Neural progenitor cell (in vitro differentiated cells): ENCODE data around the gene PPP1R36. TPM values are rescaled to one million over a fixed set of nuclear protein-coding genes. Genes with fewer than 3 reads are reported as not detected.
A peak's percentile ranks its signal among the peaks of the same experiment; 100 is the strongest.

Experiments
- DNase-seq: peaks from one replicate; pipeline ENCODE4 v3.0.0-alpha.2; 2016; ENCODE audit warnings: low spot score
- H2AFZ ChIP-seq: fragments of 200-600 bp; sonication (generic); replicated peaks from 2 replicates; pipeline ENCODE4 v1.6.1; 2016; ENCODE audit warnings: antibody characterized with exemption
- H3F3A ChIP-seq: fragments of 200-600 bp; sonication (generic); 2 replicates; pipeline ENCODE4 v1.6.1; 2016; ENCODE audit warnings: antibody characterized with exemption, low read depth
- H3K27ac ChIP-seq: fragments of 200-600 bp; sonication (generic); 2 replicates; pipeline ENCODE4 v1.5.1; 2016; ENCODE audit warnings: mild to moderate bottlenecking
- H3K27me3 ChIP-seq: fragments of 200-600 bp; sonication (generic); 2 replicates; pipeline ENCODE4 v1.6.1; 2016; ENCODE audit warnings: mild to moderate bottlenecking, moderate library complexity
- H3K36me3 ChIP-seq: fragments of 200-600 bp; sonication (generic); 2 replicates; pipeline ENCODE4 v1.5.1; 2016
- H3K4me1 ChIP-seq: fragments of 200-600 bp; sonication (generic); 2 replicates; pipeline ENCODE4 v1.6.1; 2016; ENCODE audit warnings: mixed run types
- H3K4me2 ChIP-seq: fragments of 200-600 bp; sonication (generic); 2 replicates; pipeline ENCODE4 v1.6.1; 2016
- H3K4me3 ChIP-seq: fragments of 200-600 bp; sonication (generic); 2 replicates; pipeline ENCODE4 v1.5.1; 2016
- H3K79me2 ChIP-seq: fragments of 200-600 bp; sonication (generic); 2 replicates; pipeline ENCODE4 v1.6.1; 2016; ENCODE audit warnings: low read depth
- H3K9ac ChIP-seq: fragments of 200-600 bp; sonication (generic); 2 replicates; pipeline ENCODE4 v1.6.1; 2016
- H3K9me3 ChIP-seq: fragments of 200-600 bp; sonication (generic); 2 replicates; pipeline ENCODE4 v1.5.1; 2016; ENCODE audit warnings: low read depth
- H4K20me1 ChIP-seq: fragments of 200-600 bp; sonication (generic); 2 replicates; pipeline ENCODE4 v1.6.1; 2016; ENCODE audit warnings: low read depth
- H3K27ac Mint-ChIP-seq: 3 replicates; pipeline ENCODE4 v1.8.0; 2021; ENCODE audit warnings: mixed read lengths
- H3K27me3 Mint-ChIP-seq: 2 replicates; pipeline ENCODE4 v1.8.0; 2022; ENCODE audit warnings: low read depth, mild to moderate bottlenecking, inconsistent platforms, moderate library complexity, mixed read lengths; ENCODE audit not compliant: insufficient read depth
- H3K36me3 Mint-ChIP-seq: 3 replicates; pipeline ENCODE4 v1.8.0; 2021; ENCODE audit warnings: mixed read lengths
- H3K4me1 Mint-ChIP-seq: 3 replicates; pipeline ENCODE4 v1.8.0; 2021; ENCODE audit warnings: mixed read lengths
- H3K4me3 Mint-ChIP-seq: 3 replicates; pipeline ENCODE4 v1.8.0; 2021; ENCODE audit warnings: mild to moderate bottlenecking, moderate library complexity, mixed read lengths
- H3K9me3 Mint-ChIP-seq: 3 replicates; pipeline ENCODE4 v1.8.0; 2020; ENCODE audit warnings: mixed read lengths
- EZH2 ChIP-seq: fragments of 200-600 bp; sonication (generic); IDR thresholded peaks from 2 replicates; pipeline ENCODE4 v1.6.1; 2017; ENCODE audit warnings: antibody characterized with exemption, mild to moderate bottlenecking, moderate library complexity
- EZH2phosphoT487 ChIP-seq: fragments of 200-600 bp; sonication (generic); IDR thresholded peaks from 2 replicates; pipeline ENCODE4 v1.6.1; 2017; ENCODE audit warnings: antibody characterized with exemption
- total RNA-seq: library from RNA; depleted of rRNA; stranded (reverse); fragments of >200 nt; gene quantifications from 2 replicates; pipeline ENCODE4 v1.2.3, GENCODE V29; 2015; ENCODE audit warnings: low replicate concordance
- TF ChIP-seq, protein P1 (sequence below): fragments of 200-600 bp; sonication (generic); IDR thresholded peaks from 2 replicates; pipeline ENCODE4 v1.5.1; 2017; ENCODE audit warnings: antibody characterized with exemption, mild to moderate bottlenecking

PPP1R36 gene
- total RNA-seq, 1 donor from 2014 or later, result not detected

DNA sequence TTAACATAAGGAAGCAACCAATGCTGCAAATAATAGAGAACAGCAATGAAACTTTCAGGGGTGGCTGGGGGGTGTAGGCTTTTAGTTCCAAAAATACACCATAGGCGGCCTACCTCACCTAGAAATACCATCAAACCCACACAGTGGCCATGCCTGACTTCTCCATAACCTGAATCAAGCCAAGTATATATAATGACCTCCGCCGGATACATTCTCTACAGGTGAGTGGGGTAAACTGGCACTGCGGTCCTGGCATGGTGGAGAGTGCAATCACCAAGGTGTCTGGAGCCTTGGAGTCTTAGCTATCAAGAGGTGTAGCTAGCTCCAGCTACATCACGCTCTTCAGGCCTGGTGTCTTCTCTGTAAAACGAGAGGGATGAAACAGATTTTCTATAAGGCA is 47.3 kb upstream of the PPP1R36 start:
- Histone ChIP-seq H4K20me1 (peaks cover 21% of the 10 kb centered on the region), H2AFZ (no peak overlapping the region), H3K9me3 (no peaks in the 10 kb centered on the region), H3K9ac (peak overlapping the region; percentile 59), H3K79me2 (peaks cover 81% of the 10 kb centered on the region), H3K4me3 (peak overlapping the region; percentile 80), H3K4me1 (peaks cover 21% of the 10 kb centered on the region), H3K27ac (no peak overlapping the region), H3K36me3 (no peaks in the 10 kb centered on the region), H3F3A (peaks cover 31% of the 10 kb centered on the region), H3K4me2 (peak overlapping the region; percentile 89), H3K27me3 (no peaks in the 10 kb centered on the region)
- Mint-ChIP-seq H3K4me1 (peaks cover 34% of the 10 kb centered on the region), H3K9me3 (no peaks in the 10 kb centered on the region), H3K36me3 (peaks cover 5% of the 10 kb centered on the region), H3K4me3 (peak overlapping the region; percentile 94), H3K27ac (no peak overlapping the region), H3K27me3 (peaks cover 2% of the 10 kb centered on the region)
- TF ChIP-seq EZH2phosphoT487, result no peak
- TF ChIP-seq EZH2, result no peak
- TF ChIP-seq, protein P1, sequence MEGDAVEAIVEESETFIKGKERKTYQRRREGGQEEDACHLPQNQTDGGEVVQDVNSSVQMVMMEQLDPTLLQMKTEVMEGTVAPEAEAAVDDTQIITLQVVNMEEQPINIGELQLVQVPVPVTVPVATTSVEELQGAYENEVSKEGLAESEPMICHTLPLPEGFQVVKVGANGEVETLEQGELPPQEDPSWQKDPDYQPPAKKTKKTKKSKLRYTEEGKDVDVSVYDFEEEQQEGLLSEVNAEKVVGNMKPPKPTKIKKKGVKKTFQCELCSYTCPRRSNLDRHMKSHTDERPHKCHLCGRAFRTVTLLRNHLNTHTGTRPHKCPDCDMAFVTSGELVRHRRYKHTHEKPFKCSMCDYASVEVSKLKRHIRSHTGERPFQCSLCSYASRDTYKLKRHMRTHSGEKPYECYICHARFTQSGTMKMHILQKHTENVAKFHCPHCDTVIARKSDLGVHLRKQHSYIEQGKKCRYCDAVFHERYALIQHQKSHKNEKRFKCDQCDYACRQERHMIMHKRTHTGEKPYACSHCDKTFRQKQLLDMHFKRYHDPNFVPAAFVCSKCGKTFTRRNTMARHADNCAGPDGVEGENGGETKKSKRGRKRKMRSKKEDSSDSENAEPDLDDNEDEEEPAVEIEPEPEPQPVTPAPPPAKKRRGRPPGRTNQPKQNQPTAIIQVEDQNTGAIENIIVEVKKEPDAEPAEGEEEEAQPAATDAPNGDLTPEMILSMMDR, result no peak
- no peak for DNase-seq

DNA sequence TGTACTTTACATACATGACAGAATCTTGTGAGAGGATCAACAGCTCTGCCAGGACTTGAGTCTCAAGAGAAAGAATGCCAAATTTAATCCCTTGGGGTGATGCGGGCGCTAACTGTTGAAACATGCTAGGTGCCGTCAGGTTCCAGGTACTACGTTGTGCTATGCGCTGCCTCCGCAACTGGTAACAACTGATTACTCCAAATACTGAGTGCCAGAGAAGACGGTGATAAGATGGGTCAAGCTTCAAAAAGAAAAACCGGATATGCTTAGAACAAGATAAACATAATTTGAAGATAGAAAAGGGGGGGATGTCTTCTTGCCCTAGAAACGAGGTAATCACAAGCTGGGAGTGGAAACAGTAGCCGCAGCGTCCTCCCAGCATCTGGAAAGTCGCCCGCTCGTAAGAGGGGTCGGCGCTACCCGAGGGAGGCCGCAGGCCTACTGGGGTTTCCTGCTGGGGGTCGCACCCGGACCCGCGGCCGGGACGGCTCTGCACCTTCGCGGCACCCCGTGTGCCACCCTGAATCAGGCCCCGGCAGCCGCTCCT is 46.8 kb upstream of the PPP1R36 start:
- peaks cover 24% of the 10 kb centered on the region for H4K20me1 ChIP-seq
- H3K27me3 ChIP-seq, result no peaks in the 10 kb centered on the region
- no peak for TF ChIP-seq EZH2
- TF ChIP-seq, protein P1, result no peak
- no peak for TF ChIP-seq EZH2phosphoT487
- Mint-ChIP-seq H3K36me3 (peaks cover 5% of the 10 kb centered on the region), H3K9me3 (no peaks in the 10 kb centered on the region), H3K4me3 (peak overlapping the region; percentile 94), H3K27me3 (peaks cover 2% of the 10 kb centered on the region), H3K4me1 (peaks cover 34% of the 10 kb centered on the region), H3K27ac (peak overlapping the region; percentile 81)
- H3K27ac ChIP-seq, result peak overlapping the region; percentile 99
- peaks cover 26% of the 10 kb centered on the region for H3K4me1 ChIP-seq
- H3K9me3 ChIP-seq, result no peaks in the 10 kb centered on the region
- H3K79me2 ChIP-seq, result peaks cover 81% of the 10 kb centered on the region
- peak overlapping the region; percentile 59 for H2AFZ ChIP-seq
- peak; percentile 50 for DNase-seq
- H3K4me2 ChIP-seq, result peak overlapping the region; percentile 89
- no peaks in the 10 kb centered on the region for H3K36me3 ChIP-seq
- H3K4me3 ChIP-seq, result peak overlapping the region; percentile 80
- H3K9ac ChIP-seq, result peak overlapping the region; percentile 59
- peaks cover 31% of the 10 kb centered on the region for H3F3A ChIP-seq

DNA sequence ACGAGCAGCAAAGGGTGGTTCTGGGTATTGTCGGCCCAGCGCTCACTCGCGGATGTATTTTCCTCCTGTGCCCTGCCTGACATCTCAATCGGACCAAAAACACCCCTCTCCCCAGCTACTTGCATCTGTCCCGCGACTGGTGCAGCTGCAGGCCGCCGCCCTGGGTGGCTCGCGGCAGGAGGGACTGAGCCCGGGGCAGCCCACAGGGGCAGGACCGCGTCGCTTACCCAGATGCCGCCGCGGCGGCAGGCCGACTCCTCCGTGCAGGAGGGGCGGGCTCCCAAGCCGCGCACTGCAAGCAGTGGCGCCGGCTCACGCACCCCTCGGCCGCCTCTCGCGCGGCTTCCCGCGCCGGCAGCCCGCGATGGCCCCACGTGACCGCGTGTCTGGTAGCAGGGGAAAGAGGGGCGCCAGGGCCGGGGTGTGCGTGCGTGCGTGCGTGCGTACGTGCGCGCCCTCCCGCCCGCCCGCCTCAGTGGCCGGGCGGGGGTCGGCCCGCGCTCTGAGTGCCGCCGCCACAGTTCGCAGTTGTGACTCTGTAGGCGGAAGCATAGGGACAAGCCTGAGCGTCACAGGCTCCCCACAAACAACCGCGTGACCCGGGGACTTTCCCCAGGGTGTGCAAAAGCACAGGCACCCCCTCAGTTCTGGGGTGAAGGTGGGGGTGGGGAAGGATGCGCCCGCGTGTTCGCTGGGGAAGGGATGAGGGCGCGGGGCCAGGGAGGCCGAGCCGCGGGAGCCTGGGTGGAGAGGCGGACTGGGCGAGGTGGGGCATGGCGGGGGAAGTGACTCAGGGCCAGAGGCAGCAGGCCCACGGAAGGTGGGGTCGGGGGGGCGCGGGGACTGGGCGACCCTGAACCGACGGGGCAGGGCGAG is 46.1 kb upstream of the PPP1R36 start, which contains the start of gene ZBTB25:
Gene ZBTB25 (minus strand): TSS at position 405 of the 876 bp plus-strand sequence. CDS start 13,305 bp downstream, outside the sequence.
- Mint-ChIP-seq H3K36me3 (peaks cover 5% of the 10 kb centered on the region), H3K4me3 (peak within 1 kb of the TSS; percentile 94), H3K9me3 (no peaks in the 10 kb centered on the region), H3K27ac (peak within 1 kb of the TSS; percentile 98), H3K4me1 (peaks cover 36% of the 10 kb centered on the region), H3K27me3 (peaks cover 2% of the 10 kb centered on the region)
- H3K9ac ChIP-seq, result peak within 1 kb of the TSS; percentile 85
- H3K4me1 ChIP-seq, result peaks cover 33% of the 10 kb centered on the region
- peaks cover 84% of the 10 kb centered on the region for H3K79me2 ChIP-seq
- DNase-seq, result peak; percentile 96
- peak within 1 kb of the TSS; percentile 80 for H3K4me3 ChIP-seq
- H3F3A ChIP-seq, result peaks cover 31% of the 10 kb centered on the region
- H3K36me3 ChIP-seq, result no peaks in the 10 kb centered on the region
- no peaks in the 10 kb centered on the region for H3K27me3 ChIP-seq
- H3K4me2 ChIP-seq, result peak within 1 kb of the TSS; percentile 89
- H2AFZ ChIP-seq, result peak within 1 kb of the TSS; percentile 64
- H3K27ac ChIP-seq, result peak within 1 kb of the TSS; percentile 99
- TF ChIP-seq EZH2, result no peak
- TF ChIP-seq EZH2phosphoT487, result no peak
- TF ChIP-seq, protein P1, result no peak
- peaks cover 29% of the 10 kb centered on the region for H4K20me1 ChIP-seq
- no peaks in the 10 kb centered on the region for H3K9me3 ChIP-seq
